Measurements from ENCODE around the gene CUX1. TPM values are rescaled to one million over a fixed set of nuclear protein-coding genes. Genes with fewer than 3 reads are reported as not detected.

CUX1 gene
- total RNA-seq, 4 donors from 2014 or later: 93.8 to 156 (median 112) TPM

DNA sequence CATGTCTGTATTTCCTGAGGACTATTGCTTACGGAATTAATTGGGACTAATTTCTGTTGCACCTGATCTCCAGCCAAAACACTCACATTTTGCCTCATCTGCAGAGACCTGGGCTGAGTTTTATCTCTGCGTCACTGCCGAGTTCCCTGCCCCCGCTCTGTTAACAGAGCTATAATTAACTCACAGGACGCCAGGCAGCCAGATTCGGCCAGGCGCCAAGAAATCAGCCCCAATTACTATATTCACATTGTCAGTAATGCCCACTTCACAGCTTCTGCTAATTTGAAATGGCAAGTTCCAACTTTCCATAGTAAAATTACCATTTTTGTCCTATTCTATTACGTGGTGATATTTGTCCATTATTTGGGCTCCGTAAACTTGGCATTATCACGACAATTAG is 130.5 kb downstream of the CUX1 start:
- DNase-seq: no peak
- TF ChIP-seq POLR2A (IDR thresholded peaks at IDR 0.05): no peak
- TF ChIP-seq, protein P1, sequence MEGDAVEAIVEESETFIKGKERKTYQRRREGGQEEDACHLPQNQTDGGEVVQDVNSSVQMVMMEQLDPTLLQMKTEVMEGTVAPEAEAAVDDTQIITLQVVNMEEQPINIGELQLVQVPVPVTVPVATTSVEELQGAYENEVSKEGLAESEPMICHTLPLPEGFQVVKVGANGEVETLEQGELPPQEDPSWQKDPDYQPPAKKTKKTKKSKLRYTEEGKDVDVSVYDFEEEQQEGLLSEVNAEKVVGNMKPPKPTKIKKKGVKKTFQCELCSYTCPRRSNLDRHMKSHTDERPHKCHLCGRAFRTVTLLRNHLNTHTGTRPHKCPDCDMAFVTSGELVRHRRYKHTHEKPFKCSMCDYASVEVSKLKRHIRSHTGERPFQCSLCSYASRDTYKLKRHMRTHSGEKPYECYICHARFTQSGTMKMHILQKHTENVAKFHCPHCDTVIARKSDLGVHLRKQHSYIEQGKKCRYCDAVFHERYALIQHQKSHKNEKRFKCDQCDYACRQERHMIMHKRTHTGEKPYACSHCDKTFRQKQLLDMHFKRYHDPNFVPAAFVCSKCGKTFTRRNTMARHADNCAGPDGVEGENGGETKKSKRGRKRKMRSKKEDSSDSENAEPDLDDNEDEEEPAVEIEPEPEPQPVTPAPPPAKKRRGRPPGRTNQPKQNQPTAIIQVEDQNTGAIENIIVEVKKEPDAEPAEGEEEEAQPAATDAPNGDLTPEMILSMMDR (IDR thresholded peaks at IDR 0.05): no peak
- no peaks in the 10 kb centered on the region for H3K36me3 ChIP-seq
- peaks cover 22 to 50% of the 10 kb centered on the region in 2 donors for H3K4me1 ChIP-seq
- WGBS, 2 donors: 66 to 71% methylated on average over 10 of the region's 10 CpGs
- H3K4me3 ChIP-seq (replicated peaks in 1 of 3): no peak overlapping the region
- H3K27ac ChIP-seq: peak overlapping the region in 1 of 3 donors; percentile 42
- intact Hi-C loops (cut with DNase I): loop anchor here (10.0 kb wide), 3 partner anchors 67 to 133 kb away; partner anchors contain the start of gene CUX1
- no peaks in the 10 kb centered on the region for H3K9me3 ChIP-seq
- no peaks in the 10 kb centered on the region for H3K27me3 ChIP-seq

DNA sequence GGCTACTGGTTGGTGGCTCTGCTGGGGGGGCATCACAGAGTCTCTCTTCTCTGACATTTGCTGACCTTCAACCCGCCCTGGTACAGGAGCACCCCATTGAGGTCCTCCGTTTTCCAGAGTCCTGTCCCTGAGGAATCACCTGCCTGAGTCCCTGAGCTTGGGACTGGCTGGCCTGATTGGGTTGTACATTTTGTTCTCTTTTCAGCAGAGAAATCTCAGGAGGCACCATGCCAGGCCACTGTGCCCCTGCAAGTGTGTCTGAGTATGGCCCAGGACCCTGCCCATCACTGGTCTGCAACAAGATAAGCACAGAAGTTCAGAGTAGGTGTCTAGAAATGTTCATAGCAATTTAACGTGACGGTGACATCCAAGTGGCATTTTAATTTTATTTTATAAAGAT is 131.2 kb downstream of the CUX1 start:
- WGBS, 2 donors: 94 to 96% methylated on average over 4 of the region's 4 CpGs
- peaks cover 17 to 43% of the 10 kb centered on the region in 2 donors for H3K4me1 ChIP-seq
- no peak overlapping the region for H3K27ac ChIP-seq

DNA sequence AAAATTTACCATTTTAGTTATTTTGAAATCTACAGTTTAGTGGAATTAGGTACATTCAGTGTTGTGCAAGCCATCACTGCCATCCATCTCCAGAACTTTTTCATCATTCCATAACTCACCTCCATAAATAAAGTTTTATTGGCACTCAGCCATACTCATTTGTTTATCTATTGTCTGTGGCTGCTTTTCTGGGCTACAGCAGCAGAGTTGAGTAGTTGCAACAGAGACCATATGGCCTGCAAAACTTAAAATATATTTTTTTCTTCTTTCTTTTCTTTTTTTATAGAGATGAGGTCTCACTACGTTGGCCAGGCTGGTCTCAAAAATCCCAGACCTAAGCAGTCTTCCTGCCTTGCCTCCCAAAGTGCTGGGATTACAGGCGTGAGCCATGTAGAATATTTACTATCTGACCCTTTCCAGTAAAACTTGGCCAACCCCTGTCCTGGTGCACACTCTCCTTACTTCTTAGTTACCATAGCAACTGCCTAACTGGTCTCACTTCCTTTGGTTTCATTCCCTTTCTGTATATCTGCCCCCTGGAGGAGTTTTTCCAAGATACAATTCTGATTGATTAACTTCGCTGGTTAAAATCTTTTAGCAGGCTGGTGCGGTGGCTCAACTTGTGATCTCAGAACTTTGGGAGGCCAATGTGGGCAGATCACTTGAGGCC is 133.2 kb downstream of the CUX1 start:
- H3K27ac ChIP-seq: no peak overlapping the region
- no peak for DNase-seq
- H3K9me3 ChIP-seq: no peaks in the 10 kb centered on the region
- no peak overlapping the region for H3K4me3 ChIP-seq (replicated peaks in 1 of 3)
- peaks cover 5 to 28% of the 10 kb centered on the region in 2 donors for H3K4me1 ChIP-seq
- no peaks in the 10 kb centered on the region for H3K36me3 ChIP-seq
- no peaks in the 10 kb centered on the region for H3K27me3 ChIP-seq
- WGBS, 2 donors: 84 to 90% methylated on average over 4 of the region's 4 CpGs
- intact Hi-C loops (cut with DNase I): no loop called here
- TF ChIP-seq, protein P1 (IDR thresholded peaks at IDR 0.05): no peak
- no peak for TF ChIP-seq POLR2A (IDR thresholded peaks at IDR 0.05)

More for the DNA sequence above, 131.2 kb downstream of the CUX1 start:
- intact Hi-C loops (cut with DNase I): loop anchor here (10.0 kb wide), 3 partner anchors 66 to 134 kb away; partner anchors contain the start of gene CUX1
- H3K36me3 ChIP-seq: no peaks in the 10 kb centered on the region
- no peaks in the 10 kb centered on the region for H3K9me3 ChIP-seq
- DNase-seq: peak; percentile 54 to 66
- H3K27me3 ChIP-seq: no peaks in the 10 kb centered on the region
- no peak for TF ChIP-seq POLR2A (IDR thresholded peaks at IDR 0.05)
- TF ChIP-seq, protein P1 (IDR thresholded peaks at IDR 0.05): no peak
- no peak overlapping the region for H3K4me3 ChIP-seq (replicated peaks in 1 of 3)

DNA sequence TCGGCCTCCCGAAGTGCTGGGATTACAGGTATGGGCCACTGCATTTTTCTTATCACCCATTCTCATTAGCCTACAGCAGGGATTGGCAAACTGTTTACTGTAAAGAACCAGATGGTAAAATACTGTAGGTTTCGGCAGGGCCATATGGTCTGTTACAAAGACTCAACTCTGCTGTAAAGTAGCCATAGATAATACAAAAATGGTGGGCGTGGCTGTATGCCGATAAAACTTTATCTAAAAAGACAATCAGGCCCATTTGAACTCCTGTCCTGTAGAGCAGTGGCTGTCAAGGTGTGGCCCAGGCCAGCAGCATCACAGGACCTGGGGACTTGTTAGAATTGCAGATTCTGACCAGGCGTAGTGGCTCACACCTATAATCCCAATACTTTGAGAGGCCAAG is 134.3 kb downstream of the CUX1 start:
- no peak for TF ChIP-seq POLR2A (IDR thresholded peaks at IDR 0.05)
- TF ChIP-seq, protein P1 (IDR thresholded peaks at IDR 0.05): no peak
- 98 to 99% methylated on average over 6 of the region's 6 CpGs for WGBS, 2 donors
- Histone ChIP-seq H3K4me1 (peaks cover 0 to 24% of the 10 kb centered on the region in 2 donors), H3K27me3 (no peaks in the 10 kb centered on the region), H3K27ac (no peak overlapping the region), H3K36me3 (no peaks in the 10 kb centered on the region), H3K9me3 (no peaks in the 10 kb centered on the region), H3K4me3 (replicated peaks in 1 of 3) (no peak overlapping the region)
- no peak for DNase-seq
- intact Hi-C loops (cut with DNase I): no loop called here
